Measurements from ENCODE around the gene SLC6A3. TPM values are rescaled to one million over a fixed set of nuclear protein-coding genes. Genes with fewer than 3 reads are reported as not detected.

SLC6A3 gene
- total RNA-seq, 1 experiment from 2014 or later: not detected

- Mint-ChIP-seq H3K4me3 (ENCODE audit: unreplicated experiment) (no peak overlapping the region), H3K36me3 (ENCODE audit: insufficient read depth, unreplicated experiment) (no peaks in the 10 kb centered on the region), H3K27me3 (ENCODE audit: insufficient read depth, unreplicated experiment) (peaks cover 12% of the 10 kb centered on the region), H3K27ac (ENCODE audit: unreplicated experiment) (no peak overlapping the region), H3K4me1 (ENCODE audit: low read depth, unreplicated experiment) (no peaks in the 10 kb centered on the region), H3K9me3 (ENCODE audit: unreplicated experiment) (no peaks in the 10 kb centered on the region)
- Histone ChIP-seq H3K36me3 (ENCODE audit: control insufficient read depth, insufficient read depth, low read length) (no peaks in the 10 kb centered on the region), H3K4me1 (no peaks in the 10 kb centered on the region), H3K27me3 (replicated peaks; ENCODE audit: control insufficient read depth, insufficient read depth, low read length) (no peaks in the 10 kb centered on the region), H3K9me3 (no peaks in the 10 kb centered on the region), H3K4me3 (ENCODE audit: low read depth, low read length) (no peak overlapping the region)
- ChIA-PET POLR2A (no interaction called here), CTCF (no interaction called here)
- TF ChIP-seq, protein P1, sequence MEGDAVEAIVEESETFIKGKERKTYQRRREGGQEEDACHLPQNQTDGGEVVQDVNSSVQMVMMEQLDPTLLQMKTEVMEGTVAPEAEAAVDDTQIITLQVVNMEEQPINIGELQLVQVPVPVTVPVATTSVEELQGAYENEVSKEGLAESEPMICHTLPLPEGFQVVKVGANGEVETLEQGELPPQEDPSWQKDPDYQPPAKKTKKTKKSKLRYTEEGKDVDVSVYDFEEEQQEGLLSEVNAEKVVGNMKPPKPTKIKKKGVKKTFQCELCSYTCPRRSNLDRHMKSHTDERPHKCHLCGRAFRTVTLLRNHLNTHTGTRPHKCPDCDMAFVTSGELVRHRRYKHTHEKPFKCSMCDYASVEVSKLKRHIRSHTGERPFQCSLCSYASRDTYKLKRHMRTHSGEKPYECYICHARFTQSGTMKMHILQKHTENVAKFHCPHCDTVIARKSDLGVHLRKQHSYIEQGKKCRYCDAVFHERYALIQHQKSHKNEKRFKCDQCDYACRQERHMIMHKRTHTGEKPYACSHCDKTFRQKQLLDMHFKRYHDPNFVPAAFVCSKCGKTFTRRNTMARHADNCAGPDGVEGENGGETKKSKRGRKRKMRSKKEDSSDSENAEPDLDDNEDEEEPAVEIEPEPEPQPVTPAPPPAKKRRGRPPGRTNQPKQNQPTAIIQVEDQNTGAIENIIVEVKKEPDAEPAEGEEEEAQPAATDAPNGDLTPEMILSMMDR (IDR thresholded peaks at IDR 0.05; ENCODE audit: insufficient read depth in 1 of 2, low read depth in 1 of 2, low read length in 1 of 2, severe bottlenecking in 1 of 2, unreplicated experiment in 1 of 2): no peak
- intact Hi-C loops (cut with micrococcal nuclease; ENCODE audit: unreplicated experiment): no loop called here
- peak in 1 of 2 experiments; percentile 21 for DNase-seq
- BruUV-seq (replicated peaks): no TSS peak
These were observed 1.5 kb upstream of the SLC6A3 start for GRCh38 chr5:1446602-1447343.

- intact Hi-C loops (cut with micrococcal nuclease; ENCODE audit: unreplicated experiment): no loop called here
- no peak overlapping the region for H3K27ac Mint-ChIP-seq (ENCODE audit: unreplicated experiment)
- no TSS peak for BruUV-seq (replicated peaks)
- Histone ChIP-seq H3K4me3 (ENCODE audit: low read depth, low read length) (no peak overlapping the region), H3K27me3 (replicated peaks; ENCODE audit: control insufficient read depth, insufficient read depth, low read length) (no peaks in the 10 kb centered on the region), H3K9me3 (no peaks in the 10 kb centered on the region), H3K36me3 (ENCODE audit: control insufficient read depth, insufficient read depth, low read length) (no peaks in the 10 kb centered on the region), H3K4me1 (no peaks in the 10 kb centered on the region)
- H3K36me3 Mint-ChIP-seq (ENCODE audit: insufficient read depth, unreplicated experiment): no peaks in the 10 kb centered on the region
- POLR2A ChIA-PET: no interaction called here
- CTCF ChIA-PET: no interaction called here
- no peaks in the 10 kb centered on the region for H3K4me1 Mint-ChIP-seq (ENCODE audit: low read depth, unreplicated experiment)
- peaks cover 3% of the 10 kb centered on the region for H3K9me3 Mint-ChIP-seq (ENCODE audit: unreplicated experiment)
- H3K27me3 Mint-ChIP-seq (ENCODE audit: insufficient read depth, unreplicated experiment): peaks cover 9% of the 10 kb centered on the region
- H3K4me3 Mint-ChIP-seq (ENCODE audit: unreplicated experiment): no peak overlapping the region
- TF ChIP-seq, protein P1 (IDR thresholded peaks at IDR 0.05; ENCODE audit: insufficient read depth in 1 of 2, low read depth in 1 of 2, low read length in 1 of 2, severe bottlenecking in 1 of 2, unreplicated experiment in 1 of 2): no peak
- DNase-seq: no peak
These were observed 705 bp upstream of the SLC6A3 start for GRCh38 chr5:1445689-1446601.

GRCh38 chr5:1444361-1445189, 665 bp downstream of the SLC6A3 start:
- Mint-ChIP-seq H3K27me3 (ENCODE audit: insufficient read depth, unreplicated experiment) (peaks cover 10% of the 10 kb centered on the region), H3K27ac (ENCODE audit: unreplicated experiment) (no peak overlapping the region), H3K4me3 (ENCODE audit: unreplicated experiment) (no peak overlapping the region), H3K36me3 (ENCODE audit: insufficient read depth, unreplicated experiment) (no peaks in the 10 kb centered on the region), H3K9me3 (ENCODE audit: unreplicated experiment) (peaks cover 16% of the 10 kb centered on the region), H3K4me1 (ENCODE audit: low read depth, unreplicated experiment) (no peaks in the 10 kb centered on the region)
- ChIA-PET CTCF (no interaction called here), POLR2A (no interaction called here)
- H3K36me3 ChIP-seq (ENCODE audit: control insufficient read depth, insufficient read depth, low read length): no peaks in the 10 kb centered on the region
- no TSS peak for BruUV-seq (replicated peaks)
- TF ChIP-seq, protein P1 (IDR thresholded peaks at IDR 0.05; ENCODE audit: insufficient read depth in 1 of 2, low read depth in 1 of 2, low read length in 1 of 2, severe bottlenecking in 1 of 2, unreplicated experiment in 1 of 2): no peak
- H3K4me1 ChIP-seq: no peaks in the 10 kb centered on the region
- H3K27me3 ChIP-seq (replicated peaks; ENCODE audit: control insufficient read depth, insufficient read depth, low read length): no peaks in the 10 kb centered on the region
- intact Hi-C loops (cut with micrococcal nuclease; ENCODE audit: unreplicated experiment): no loop called here
- DNase-seq: no peak
- H3K9me3 ChIP-seq: no peaks in the 10 kb centered on the region
- no peak overlapping the region for H3K4me3 ChIP-seq (ENCODE audit: low read depth, low read length)

Measured in Caco-2 (cell line).